Right lobe of liver (tissue), 6 donors: ENCODE measurements around the gene INSIG2. TPM values are rescaled to one million over a fixed set of nuclear protein-coding genes. Genes with fewer than 3 reads are reported as not detected.

ENCODE experiments used
- ATAC-seq, 4 donors: fragments of 200-7000 bp; cut with Tn5 transposase; one replicate each; pipeline ENCODE4 v1.9.1; 2020; ENCODE audit warnings: mild to moderate bottlenecking in 4 of 4, moderate library complexity in 4 of 4
- DNase-seq, 3 donors: peaks; one replicate each; pipeline ENCODE4 v3.0.0-alpha.2; 2020
- H3K27ac ChIP-seq, 3 donors: fragments of 200-600 bp; one replicate each; pipeline ENCODE4 v1.8.0; 2022
- H3K27me3 ChIP-seq, 2 donors: fragments of 200-600 bp; one replicate each; pipeline ENCODE4 v1.8.0; 2022
- H3K36me3 ChIP-seq, 4 donors: fragments of 200-600 bp; sonication (generic) in 1 of 4; one replicate each; pipeline versions ENCODE4 v1.5.1 to v1.8.0; 2017 to 2022; ENCODE audit warnings: control low read depth in 1 of 4
- H3K4me1 ChIP-seq, 4 donors: fragments of 200-600 bp; sonication (generic) in 1 of 4; one replicate each; pipeline versions ENCODE4 v1.5.1 to v1.8.0; 2017 to 2022; ENCODE audit warnings: control low read depth in 1 of 4
- H3K4me3 ChIP-seq, 3 donors: fragments of 200-600 bp; one replicate each; pipeline ENCODE4 v1.8.0; 2022
- H3K9me3 ChIP-seq, 4 donors: fragments of 200-600 bp; sonication (generic) in 1 of 4; one replicate each; pipeline versions ENCODE4 v1.5.1 to v1.8.0; 2017 to 2022; ENCODE audit warnings: control low read depth in 1 of 4
- POLR2A ChIP-seq: fragments of 450-650 bp; IDR thresholded peaks from one replicate; pipeline ENCODE4 v1.6.1; 2017; ENCODE audit warnings: antibody characterized with exemption, mild to moderate bottlenecking
- WGBS: methylation state at CpG from one replicate; pipeline ENCODE4 v1.1.6; 2018; ENCODE audit warnings: low coverage, low lambda C conversion rate; ENCODE audit not compliant: insufficient coverage; ENCODE audit errors: missing lambda C conversion rate; 5-methylcytosine and 5-hydroxymethylcytosine counted together
- intact Hi-C, 2 donors: fragments of 100-400 bp; cut with DNase I; formaldehyde crosslinking; loops; one replicate each; pipeline versions ENCODE4 v1.11.2 to v1.14.1; 2022
- total RNA-seq, 6 experiments: library from RNA; depleted of rRNA in 2 of 6; stranded (reverse); fragments of >200 nt in 2 of 6; fragmentation: NEBNext Ultra II Directional in 3 of 6; extraction: Animal tissue kit (Norgen Biotek cat#: 25700) in 3 of 6; gene quantifications; one replicate each; pipeline versions ENCODE4 v1.1.0 to v1.2.4, GENCODE V29; 2016 to 2023
- TF ChIP-seq, protein P1 (sequence below), 4 donors: fragments of 200-600 bp in 3 of 4; fragments of 450-650 bp in 1 of 4; IDR thresholded peaks; one replicate each; pipeline versions ENCODE4 v1.5.1 to v1.8.0; 2016 to 2022; ENCODE audit warnings: antibody characterized with exemption in 4 of 4, mild to moderate bottlenecking in 2 of 4
- donor health status: DM: no; HTN: yes; CAD: no.
- donor health status: DM: no; HTN: no; CAD: no.
- donor health status: DM: no; HTN: no; CAD: no.
- donor health status: DM: no; HTN: yes; CAD: no.
- donor health status: DM: no; HTN: yes; CAD: no.

Gene INSIG2
- total RNA-seq, 6 experiments from 2014 or later, result 13.0 to 53.9 (median 18.9) TPM

DNA sequence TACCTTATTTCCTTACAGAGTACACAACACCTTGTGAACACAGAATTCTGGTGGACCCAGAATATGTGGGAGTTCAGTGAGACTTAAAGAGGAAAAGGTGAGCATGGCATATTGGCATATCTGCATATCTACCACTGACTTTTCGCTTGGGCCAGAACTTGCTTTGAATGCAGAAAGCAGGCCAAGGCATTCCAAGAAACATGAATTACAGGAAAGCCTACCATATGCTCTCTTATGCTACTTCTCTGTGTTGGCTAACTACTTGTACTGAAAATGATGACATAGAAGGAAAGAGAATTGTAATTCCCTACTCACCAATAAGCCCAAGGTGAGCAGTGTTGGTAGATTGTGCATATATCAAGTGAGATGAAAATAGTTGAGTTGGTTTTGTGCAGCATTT, 43.0 kb upstream of the INSIG2 start:
- H3K27ac ChIP-seq, result no peak overlapping the region
- TF ChIP-seq, protein P1, sequence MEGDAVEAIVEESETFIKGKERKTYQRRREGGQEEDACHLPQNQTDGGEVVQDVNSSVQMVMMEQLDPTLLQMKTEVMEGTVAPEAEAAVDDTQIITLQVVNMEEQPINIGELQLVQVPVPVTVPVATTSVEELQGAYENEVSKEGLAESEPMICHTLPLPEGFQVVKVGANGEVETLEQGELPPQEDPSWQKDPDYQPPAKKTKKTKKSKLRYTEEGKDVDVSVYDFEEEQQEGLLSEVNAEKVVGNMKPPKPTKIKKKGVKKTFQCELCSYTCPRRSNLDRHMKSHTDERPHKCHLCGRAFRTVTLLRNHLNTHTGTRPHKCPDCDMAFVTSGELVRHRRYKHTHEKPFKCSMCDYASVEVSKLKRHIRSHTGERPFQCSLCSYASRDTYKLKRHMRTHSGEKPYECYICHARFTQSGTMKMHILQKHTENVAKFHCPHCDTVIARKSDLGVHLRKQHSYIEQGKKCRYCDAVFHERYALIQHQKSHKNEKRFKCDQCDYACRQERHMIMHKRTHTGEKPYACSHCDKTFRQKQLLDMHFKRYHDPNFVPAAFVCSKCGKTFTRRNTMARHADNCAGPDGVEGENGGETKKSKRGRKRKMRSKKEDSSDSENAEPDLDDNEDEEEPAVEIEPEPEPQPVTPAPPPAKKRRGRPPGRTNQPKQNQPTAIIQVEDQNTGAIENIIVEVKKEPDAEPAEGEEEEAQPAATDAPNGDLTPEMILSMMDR (IDR thresholded peaks at IDR 0.05), result no peak
- TF ChIP-seq POLR2A, result no peak
- H3K4me1 ChIP-seq, result peaks cover 0 to 10% (median 0%) of the 10 kb centered on the region in 4 donors
- H3K36me3 ChIP-seq, result no peaks in the 10 kb centered on the region
- 75% methylated on average over 1 of the region's 1 CpG for WGBS
- no peaks in the 10 kb centered on the region for H3K27me3 ChIP-seq
- ATAC-seq (no peak), DNase-seq (no peak)
- H3K9me3 ChIP-seq, result no peaks in the 10 kb centered on the region
- no peak overlapping the region for H3K4me3 ChIP-seq
- intact Hi-C loops, result loop anchor here in 1 of 2 donors (10.0 kb wide), 1 partner anchor 110 kb away; no protein-coding TSS in a partner anchor

DNA sequence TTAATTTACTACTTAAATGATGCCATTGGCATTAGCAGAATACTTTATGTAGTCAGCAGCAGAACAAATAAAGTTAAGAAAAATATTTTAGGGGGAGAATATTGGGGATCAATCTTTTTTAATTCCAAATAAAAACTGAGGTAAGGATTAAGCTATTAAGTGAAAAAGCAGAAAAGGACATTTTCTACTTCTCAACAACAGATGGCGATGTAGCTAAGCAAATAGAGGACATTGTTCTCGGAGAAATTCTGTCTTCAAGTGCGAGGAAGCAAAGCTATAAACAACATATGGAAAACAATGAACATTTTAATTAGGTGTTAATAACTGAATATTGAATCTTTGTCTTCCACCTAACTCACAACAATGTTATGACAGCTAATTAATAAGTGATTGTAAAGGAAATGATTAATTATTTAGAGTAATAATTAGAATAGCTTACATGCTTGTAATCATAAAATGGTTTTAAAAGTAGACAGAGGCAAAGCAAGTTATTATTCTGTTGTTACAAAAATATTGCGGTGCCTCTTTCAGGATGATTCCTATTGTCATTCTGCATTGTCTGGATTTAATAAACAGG, 41.5 kb upstream of the INSIG2 start:
- Histone ChIP-seq H3K36me3 (no peaks in the 10 kb centered on the region), H3K4me1 (peaks cover 0 to 10% (median 0%) of the 10 kb centered on the region in 4 donors), H3K9me3 (no peaks in the 10 kb centered on the region), H3K4me3 (peak overlapping the region; percentile 0 to 20 (median 5)), H3K27me3 (no peaks in the 10 kb centered on the region), H3K27ac (peak overlapping the region in 1 of 3 donors; percentile 0)
- TF ChIP-seq, protein P1 (IDR thresholded peaks at IDR 0.05), result peak; percentile 58 to 70 (median 69)
- no peak for TF ChIP-seq POLR2A
- WGBS, result 6% methylated on average over 4 of the region's 4 CpGs
- ATAC-seq (peak; percentile 85 to 93 (median 86)), DNase-seq (no peak)
- intact Hi-C loops, result loop anchor here in 1 of 2 donors (10.0 kb wide), 1 partner anchor 108 kb away; no protein-coding TSS in a partner anchor

DNA sequence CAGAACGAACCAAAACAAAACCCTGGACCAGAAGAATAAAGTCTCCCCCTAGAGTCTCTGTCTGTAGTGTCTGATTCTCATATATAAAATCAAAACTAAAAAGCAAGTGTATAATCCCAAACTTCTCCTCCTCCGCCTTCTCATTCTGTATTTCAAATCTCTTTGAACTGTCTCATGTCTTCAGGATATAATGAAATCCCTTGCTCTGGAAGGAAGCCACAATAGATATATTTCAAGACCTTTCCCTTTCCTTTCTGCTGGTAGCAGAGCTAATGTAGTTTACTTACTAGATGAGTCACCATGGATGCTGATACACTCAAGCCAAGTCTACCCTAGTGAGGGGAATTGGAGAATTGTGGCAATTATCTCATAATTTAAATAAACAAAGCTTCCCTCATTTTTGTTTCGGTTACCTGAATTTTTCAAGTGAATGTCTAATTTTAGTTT, 40.9 kb upstream of the INSIG2 start:
- peaks cover 0 to 10% (median 0%) of the 10 kb centered on the region in 4 donors for H3K4me1 ChIP-seq
- peak; percentile 63 to 97 (median 73) for ATAC-seq
- TF ChIP-seq, protein P1 (IDR thresholded peaks at IDR 0.05), result no peak
- H3K4me3 ChIP-seq, result peak overlapping the region; percentile 0 to 20 (median 5)
- H3K36me3 ChIP-seq, result no peaks in the 10 kb centered on the region
- WGBS, result 32% methylated on average over 3 of the region's 3 CpGs
- no peaks in the 10 kb centered on the region for H3K27me3 ChIP-seq
- peak overlapping the region in 1 of 3 donors; percentile 0 for H3K27ac ChIP-seq
- intact Hi-C loops, result loop anchor here in 1 of 2 donors (10.0 kb wide), 1 partner anchor 107 kb away; no protein-coding TSS in a partner anchor
- no peaks in the 10 kb centered on the region for H3K9me3 ChIP-seq
- DNase-seq, result no peak

DNA sequence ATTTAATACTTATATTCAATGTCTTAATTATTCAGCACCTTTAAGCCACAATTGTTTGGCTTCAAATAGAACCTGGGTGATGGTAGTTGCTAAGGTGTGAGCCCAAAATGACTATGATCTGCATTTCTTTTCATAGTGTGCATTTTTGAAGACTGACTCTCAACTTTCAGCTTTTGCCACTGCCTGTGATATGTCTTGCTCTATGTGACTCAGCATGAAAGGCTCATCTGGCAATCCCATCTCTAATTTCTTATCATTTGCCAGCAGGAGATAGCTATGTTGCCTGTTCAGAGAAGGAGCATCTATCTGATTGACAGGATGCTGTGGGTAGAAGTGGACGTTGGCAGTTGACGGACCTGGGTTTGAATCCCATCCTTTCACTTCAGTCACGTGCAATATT, 39.9 kb upstream of the INSIG2 start:
- no peaks in the 10 kb centered on the region for H3K9me3 ChIP-seq
- DNase-seq (no peak), ATAC-seq (no peak)
- intact Hi-C loops, result loop anchor here in 1 of 2 donors (10.0 kb wide), 1 partner anchor 106 kb away; no protein-coding TSS in a partner anchor
- no peak overlapping the region for H3K27ac ChIP-seq
- no peak overlapping the region for H3K4me3 ChIP-seq
- H3K27me3 ChIP-seq, result no peaks in the 10 kb centered on the region
- H3K4me1 ChIP-seq, result peaks cover 0 to 10% (median 0%) of the 10 kb centered on the region in 4 donors
- no peaks in the 10 kb centered on the region for H3K36me3 ChIP-seq
- TF ChIP-seq POLR2A, result no peak
- TF ChIP-seq, protein P1 (IDR thresholded peaks at IDR 0.05), result no peak
- 80% methylated on average over 3 of the region's 3 CpGs for WGBS
